Astrocyte of the cerebellum (primary cell): Measurements from ENCODE around the gene COL7A1.

Experiments
- DNase-seq: peaks from one replicate; pipeline ENCODE4 v3.0.0-alpha.2; 2011; ENCODE audit warnings: low read depth
- H3K4me3 ChIP-seq: 2 replicates; pipeline ENCODE4 v1.5.1; 2011; ENCODE audit warnings: mild to moderate bottlenecking, low read depth, low read length, moderate library complexity
- CTCF ChIP-seq: IDR thresholded peaks from 2 replicates; pipeline ENCODE4 v1.5.1; 2012; ENCODE audit warnings: low read length, low read depth, moderate library complexity, mild to moderate bottlenecking; ENCODE audit errors: missing control alignments
- in situ Hi-C: cut with HindIII; loops from 2 replicates; pipeline ENCODE4 v1.10.0; 2017; ENCODE audit warnings: low sequenced_read_pairs

COL7A1 gene

GRCh38 chr3:48630407-48630806, 35.3 kb upstream of the COL7A1 start:
- in situ Hi-C loops = loop anchor here (10.0 kb wide), 1 partner anchor 76 kb away; the partner anchor contains the start of gene PFKFB4
- no peak for DNase-seq
- H3K4me3 ChIP-seq = no peak overlapping the region
- no peak for TF ChIP-seq CTCF

- TF ChIP-seq CTCF = no peak
- H3K4me3 ChIP-seq = no peak overlapping the region
- no peak for DNase-seq
- in situ Hi-C loops = loop anchor here (10.0 kb wide), 1 partner anchor 75 kb away; the partner anchor contains the start of gene PFKFB4
Measured at GRCh38 chr3:48629894-48630293, 34.8 kb upstream of the COL7A1 start.

GRCh38 chr3:48628277-48629017, 33.3 kb upstream of the COL7A1 start:
- in situ Hi-C loops = no loop called here
- no peak for TF ChIP-seq CTCF

GRCh38 chr3:48625600-48625999, 30.5 kb upstream of the COL7A1 start:
- no peak for DNase-seq
- no peak overlapping the region for H3K4me3 ChIP-seq
- in situ Hi-C loops = no loop called here
- TF ChIP-seq CTCF = no peak

More at GRCh38 chr3:48628277-48629017, 33.3 kb upstream of the COL7A1 start:
- no peak overlapping the region for H3K4me3 ChIP-seq
- DNase-seq = no peak

GRCh38 chr3:48624767-48625166, 29.6 kb upstream of the COL7A1 start:
- in situ Hi-C loops = no loop called here
- DNase-seq = no peak
- TF ChIP-seq CTCF = no peak
- no peak overlapping the region for H3K4me3 ChIP-seq

GRCh38 chr3:48623851-48624547, 28.9 kb upstream of the COL7A1 start:
- in situ Hi-C loops = no loop called here
- no peak overlapping the region for H3K4me3 ChIP-seq
- no peak for TF ChIP-seq CTCF
- no peak for DNase-seq
